ENCODE measurements around the gene WDR93.

Gene WDR93

DNA sequence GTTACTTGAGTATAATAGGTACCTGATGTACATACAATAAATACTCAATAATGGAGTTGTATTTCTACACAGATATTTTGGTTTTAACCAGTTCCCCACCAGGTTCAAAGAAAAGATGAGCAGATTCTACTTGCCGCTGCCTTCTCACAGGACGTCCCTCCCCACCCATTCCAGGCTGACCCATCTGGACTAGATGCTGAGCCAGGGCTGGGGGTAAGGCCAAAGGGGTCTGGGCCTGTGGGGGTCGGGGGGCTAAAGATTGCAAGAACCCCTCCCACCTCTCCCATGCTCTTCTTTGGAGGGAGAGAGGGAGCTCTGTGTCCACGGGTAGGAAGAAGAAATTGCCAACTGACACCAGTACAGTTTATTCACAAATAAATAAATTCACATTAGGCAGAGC lies 58.9 kb downstream of the WDR93 start:
- Histone ChIP-seq H3K27me3 (ENCODE audit: insufficient read depth, insufficient read length) (peaks cover 87% of the 10 kb centered on the region), H3K9me3 (ENCODE audit: insufficient read depth, low read length) (no peaks in the 10 kb centered on the region), H3K4me1 (ENCODE audit: insufficient read depth, insufficient read length) (peaks cover 30% of the 10 kb centered on the region), H3K9ac (ENCODE audit: insufficient read length, low read depth) (peak overlapping the region; percentile 75), H3K4me3 (ENCODE audit: insufficient read length, low read depth) (no peak overlapping the region), H3K36me3 (ENCODE audit: insufficient read depth, insufficient read length, low read length) (no peaks in the 10 kb centered on the region)
- no peak for DNase-seq (ENCODE audit: low read depth, low spot score)
- TF ChIP-seq SUZ12 (IDR thresholded peaks at IDR 0.05; ENCODE audit: extremely low read depth, insufficient read depth, insufficient read length), result no peak
- TF ChIP-seq YY1 (IDR thresholded peaks at IDR 0.05; ENCODE audit: insufficient read depth, insufficient read length), result no peak
- no peak for TF ChIP-seq ZNF274 (IDR thresholded peaks at IDR 0.05; ENCODE audit: low read depth, low read length)

DNA sequence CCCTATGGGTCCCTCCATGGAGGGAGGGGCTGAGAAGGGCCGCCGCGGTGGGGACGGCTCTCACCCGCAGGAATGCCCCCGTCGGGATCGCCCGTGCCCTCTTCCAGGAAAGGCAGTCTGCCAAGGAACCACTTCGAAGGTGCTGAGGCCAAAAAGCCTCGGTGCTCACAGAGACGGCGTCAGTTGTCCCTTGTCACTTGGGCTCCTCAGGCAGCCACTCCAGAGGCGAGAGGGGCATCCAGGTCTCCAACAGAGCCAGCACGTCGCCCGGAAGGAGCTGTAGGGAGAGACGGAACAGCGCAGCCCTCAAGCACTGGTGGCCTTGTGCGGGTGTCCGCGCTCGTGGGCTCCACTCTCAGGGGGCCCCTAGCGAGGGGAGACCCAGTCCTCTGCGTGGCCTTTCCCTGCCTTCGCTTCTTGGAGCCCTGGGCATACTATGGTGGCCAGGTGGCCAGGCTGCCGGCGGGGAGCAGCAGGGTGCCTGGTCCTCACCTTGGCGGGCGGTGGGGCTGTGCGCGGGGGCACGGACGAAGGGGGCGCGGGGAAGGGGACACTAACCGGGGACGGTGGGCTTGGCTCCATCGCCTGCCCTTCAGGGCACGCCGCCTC lies 59.4 kb downstream of the WDR93 start:
- Histone ChIP-seq H3K4me1 (ENCODE audit: insufficient read depth, insufficient read length) (peaks cover 30% of the 10 kb centered on the region), H3K27me3 (ENCODE audit: insufficient read depth, insufficient read length) (peaks cover 81% of the 10 kb centered on the region), H3K36me3 (ENCODE audit: insufficient read depth, insufficient read length, low read length) (no peaks in the 10 kb centered on the region), H3K9ac (ENCODE audit: insufficient read length, low read depth) (peak overlapping the region; percentile 75), H3K9me3 (ENCODE audit: insufficient read depth, low read length) (no peaks in the 10 kb centered on the region), H3K4me3 (ENCODE audit: insufficient read length, low read depth) (peak overlapping the region; percentile 42)
- no peak for DNase-seq (ENCODE audit: low read depth, low spot score)
- TF ChIP-seq SUZ12 (IDR thresholded peaks at IDR 0.05; ENCODE audit: extremely low read depth, insufficient read depth, insufficient read length) (no peak), ZNF274 (IDR thresholded peaks at IDR 0.05; ENCODE audit: low read depth, low read length) (no peak), YY1 (IDR thresholded peaks at IDR 0.05; ENCODE audit: insufficient read depth, insufficient read length) (no peak)

DNA sequence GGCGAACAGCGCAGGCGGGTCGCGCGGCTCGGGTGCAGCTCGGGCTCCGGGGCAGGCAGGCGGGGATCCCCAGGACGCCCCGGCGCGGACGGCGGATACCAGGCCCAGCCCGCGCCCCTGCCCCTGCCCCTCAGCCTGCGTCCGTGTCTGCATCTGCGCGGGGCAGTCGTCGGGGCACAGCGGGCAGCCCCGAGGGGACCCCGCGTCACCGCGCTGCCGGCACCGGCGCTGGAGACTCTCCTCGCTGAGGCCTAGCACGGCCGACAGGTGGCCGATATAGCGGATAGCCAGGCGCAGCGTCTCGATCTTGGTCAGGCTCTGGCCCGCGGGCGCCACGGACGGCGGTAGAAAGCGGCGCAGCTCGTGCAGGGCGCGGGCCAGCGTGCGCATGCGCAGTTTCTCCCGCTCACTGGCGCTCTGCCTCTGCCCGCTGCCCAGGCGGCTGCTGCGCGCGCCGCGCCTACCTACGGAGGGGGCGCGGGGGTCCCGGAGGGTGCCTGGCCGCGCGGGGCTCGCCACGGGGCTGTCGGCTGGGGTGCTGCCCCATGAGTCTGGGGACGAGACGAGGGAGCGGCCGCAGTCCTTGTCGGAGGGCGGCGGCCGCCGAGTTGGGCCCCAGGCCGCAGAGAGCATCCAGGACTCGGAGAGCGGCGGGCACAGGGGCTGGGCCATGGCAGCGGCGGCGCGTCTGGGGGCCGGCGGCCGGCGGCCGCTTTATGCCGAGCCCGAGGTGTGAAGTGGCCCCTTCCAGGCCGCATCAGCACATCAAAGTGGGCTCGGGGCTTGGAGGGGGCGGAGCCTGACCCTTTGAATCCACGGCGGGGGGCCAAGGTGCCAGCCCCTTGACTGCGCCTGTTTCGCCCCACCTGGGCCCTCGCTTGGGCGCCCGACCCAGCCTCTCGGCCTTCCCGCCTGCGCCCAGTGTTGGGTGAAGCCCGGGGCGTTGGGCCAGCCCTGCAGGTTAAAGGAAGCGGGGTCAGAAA lies 60.2 kb downstream of the WDR93 start, which contains the start of gene MESP1:
Gene MESP1, minus strand, starts transcription at position 690 of the 983 bp plus-strand sequence. Its CDS starts 18 bp downstream, at position 672.
- Histone ChIP-seq H3K4me1 (ENCODE audit: insufficient read depth, insufficient read length) (peaks cover 30% of the 10 kb centered on the region), H3K36me3 (ENCODE audit: insufficient read depth, insufficient read length, low read length) (no peaks in the 10 kb centered on the region), H3K27me3 (ENCODE audit: insufficient read depth, insufficient read length) (peaks cover 73% of the 10 kb centered on the region), H3K9ac (ENCODE audit: insufficient read length, low read depth) (peak within 1 kb of the TSS; percentile 75), H3K9me3 (ENCODE audit: insufficient read depth, low read length) (no peaks in the 10 kb centered on the region), H3K4me3 (ENCODE audit: insufficient read length, low read depth) (peak within 1 kb of the TSS; percentile 42)
- DNase-seq (ENCODE audit: low read depth, low spot score), result peak; percentile 77
- no peak for TF ChIP-seq SUZ12 (IDR thresholded peaks at IDR 0.05; ENCODE audit: extremely low read depth, insufficient read depth, insufficient read length)
- no peak for TF ChIP-seq ZNF274 (IDR thresholded peaks at IDR 0.05; ENCODE audit: low read depth, low read length)
- no peak for TF ChIP-seq YY1 (IDR thresholded peaks at IDR 0.05; ENCODE audit: insufficient read depth, insufficient read length)

DNA sequence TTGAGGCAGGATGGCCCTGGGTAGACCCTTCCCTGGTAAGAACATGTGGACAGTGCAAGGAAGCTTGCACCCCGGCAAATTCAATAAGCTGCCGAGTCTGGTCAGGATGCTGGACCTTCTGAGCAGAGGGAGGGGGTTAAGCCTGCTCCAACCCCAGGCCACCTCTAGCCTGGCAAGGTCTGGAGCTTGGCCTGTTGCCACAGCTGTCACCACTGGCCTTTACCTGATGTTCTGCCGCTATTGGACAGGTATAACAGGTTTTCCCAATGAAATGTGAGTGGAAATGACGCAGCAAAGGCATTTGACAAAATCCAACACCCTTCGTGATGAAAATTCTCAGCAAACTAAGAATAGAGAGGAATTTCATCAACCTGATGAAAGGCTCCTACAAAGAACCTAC lies 61.1 kb downstream of the WDR93 start:
- H3K36me3 ChIP-seq (ENCODE audit: insufficient read depth, insufficient read length, low read length), result no peaks in the 10 kb centered on the region
- H3K9me3 ChIP-seq (ENCODE audit: insufficient read depth, low read length), result no peaks in the 10 kb centered on the region
- no peak for DNase-seq (ENCODE audit: low read depth, low spot score)
- H3K4me1 ChIP-seq (ENCODE audit: insufficient read depth, insufficient read length), result peaks cover 24% of the 10 kb centered on the region
- peaks cover 64% of the 10 kb centered on the region for H3K27me3 ChIP-seq (ENCODE audit: insufficient read depth, insufficient read length)
- no peak overlapping the region for H3K9ac ChIP-seq (ENCODE audit: insufficient read length, low read depth)
- TF ChIP-seq SUZ12 (IDR thresholded peaks at IDR 0.05; ENCODE audit: extremely low read depth, insufficient read depth, insufficient read length) (no peak), ZNF274 (IDR thresholded peaks at IDR 0.05; ENCODE audit: low read depth, low read length) (no peak), YY1 (IDR thresholded peaks at IDR 0.05; ENCODE audit: insufficient read depth, insufficient read length) (no peak)
- no peak overlapping the region for H3K4me3 ChIP-seq (ENCODE audit: insufficient read length, low read depth)

- no peak for DNase-seq (ENCODE audit: low read depth, low spot score)
- peaks cover 43% of the 10 kb centered on the region for H3K27me3 ChIP-seq (ENCODE audit: insufficient read depth, insufficient read length)
- no peak for TF ChIP-seq YY1 (IDR thresholded peaks at IDR 0.05; ENCODE audit: insufficient read depth, insufficient read length)
- no peak for TF ChIP-seq ZNF274 (IDR thresholded peaks at IDR 0.05; ENCODE audit: low read depth, low read length)
- no peak for TF ChIP-seq SUZ12 (IDR thresholded peaks at IDR 0.05; ENCODE audit: extremely low read depth, insufficient read depth, insufficient read length)
- peaks cover 10% of the 10 kb centered on the region for H3K4me1 ChIP-seq (ENCODE audit: insufficient read depth, insufficient read length)
- H3K4me3 ChIP-seq (ENCODE audit: insufficient read length, low read depth), result no peak overlapping the region
- no peaks in the 10 kb centered on the region for H3K36me3 ChIP-seq (ENCODE audit: insufficient read depth, insufficient read length, low read length)
- no peak overlapping the region for H3K9ac ChIP-seq (ENCODE audit: insufficient read length, low read depth)
- no peaks in the 10 kb centered on the region for H3K9me3 ChIP-seq (ENCODE audit: insufficient read depth, low read length)
Measured at GRCh38 chr15:89753855-89754254, 63.2 kb downstream of the WDR93 start.

DNA sequence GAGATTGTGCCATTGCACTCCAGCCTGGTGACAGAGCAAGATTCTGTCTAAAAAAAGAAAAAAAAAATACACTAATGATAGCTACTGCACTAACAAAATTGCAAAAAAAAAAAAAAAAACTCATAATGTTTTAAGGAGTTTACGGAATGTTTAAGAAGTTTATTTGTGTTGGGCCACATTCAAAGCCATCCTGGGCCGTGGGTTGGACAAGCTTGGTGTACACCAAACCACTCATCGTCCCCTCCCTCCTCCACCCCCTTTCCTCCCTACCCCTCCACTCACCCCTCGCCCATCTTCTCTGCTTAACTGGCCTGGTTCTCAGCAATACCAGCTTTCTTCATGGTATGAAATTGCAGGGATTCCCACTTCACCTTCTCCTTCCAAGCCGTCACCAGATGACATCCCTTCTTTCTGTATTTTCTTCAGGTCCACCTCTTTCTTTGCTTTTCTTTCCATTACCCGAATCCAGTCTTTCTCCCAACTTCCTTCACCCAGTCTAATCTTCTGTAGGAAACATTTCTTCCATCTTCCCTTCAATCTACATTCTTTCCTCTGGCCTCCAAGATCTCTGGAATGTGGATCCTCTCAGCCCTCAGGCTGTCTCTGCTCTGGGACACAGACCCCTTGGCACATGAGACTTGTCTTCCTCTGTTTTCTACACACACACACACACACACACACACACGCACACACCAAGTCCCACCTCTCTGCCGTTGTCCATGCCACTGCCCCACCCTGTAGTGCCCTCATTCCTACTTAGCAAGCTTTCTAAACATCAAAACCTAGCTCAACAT lies 63.9 kb downstream of the WDR93 start:
- Histone ChIP-seq H3K9ac (ENCODE audit: insufficient read length, low read depth) (no peak overlapping the region), H3K4me3 (ENCODE audit: insufficient read length, low read depth) (no peak overlapping the region), H3K4me1 (ENCODE audit: insufficient read depth, insufficient read length) (peaks cover 10% of the 10 kb centered on the region), H3K36me3 (ENCODE audit: insufficient read depth, insufficient read length, low read length) (no peaks in the 10 kb centered on the region), H3K9me3 (ENCODE audit: insufficient read depth, low read length) (no peaks in the 10 kb centered on the region), H3K27me3 (ENCODE audit: insufficient read depth, insufficient read length) (peaks cover 36% of the 10 kb centered on the region)
- peak; percentile 57 for DNase-seq (ENCODE audit: low read depth, low spot score)
- no peak for TF ChIP-seq YY1 (IDR thresholded peaks at IDR 0.05; ENCODE audit: insufficient read depth, insufficient read length)
- no peak for TF ChIP-seq ZNF274 (IDR thresholded peaks at IDR 0.05; ENCODE audit: low read depth, low read length)
- no peak for TF ChIP-seq SUZ12 (IDR thresholded peaks at IDR 0.05; ENCODE audit: extremely low read depth, insufficient read depth, insufficient read length)

All from NT2/D1 (cell line).